Neural progenitor cell (in vitro differentiated cells): ENCODE measurements around the gene RAX2.
A peak's percentile ranks its signal among the peaks of the same experiment; 100 is the strongest.

Experiments
- CTCF ChIP-seq: fragments of 200-600 bp; sonication (generic); IDR thresholded peaks from 2 replicates; pipeline ENCODE4 v1.5.1; 2017; ENCODE audit warnings: antibody characterized with exemption, mild to moderate bottlenecking
- EZH2 ChIP-seq: fragments of 200-600 bp; sonication (generic); IDR thresholded peaks from 2 replicates; pipeline ENCODE4 v1.6.1; 2017; ENCODE audit warnings: antibody characterized with exemption, mild to moderate bottlenecking, moderate library complexity
- EZH2phosphoT487 ChIP-seq: fragments of 200-600 bp; sonication (generic); IDR thresholded peaks from 2 replicates; pipeline ENCODE4 v1.6.1; 2017; ENCODE audit warnings: antibody characterized with exemption

- TF ChIP-seq CTCF = peak; percentile 48
- TF ChIP-seq EZH2 = no peak
- TF ChIP-seq EZH2phosphoT487 = no peak
Observed at GRCh38 chr19:3783660-3784584, 11.9 kb upstream of the RAX2 start.
